H1 (cell line): ENCODE measurements around the gene NTNG2. TPM values are rescaled to one million over a fixed set of nuclear protein-coding genes. Genes with fewer than 3 reads are reported as not detected.

Source experiments
- CTCF ChIA-PET: fragments of 300-600 bp; sonication (Branson Sonifier 250); formaldehyde crosslinking; loops from one replicate; lab custom pipeline; 2021; ENCODE audit not compliant: partially characterized antibody; lab: Charles Lee
- POLR2A ChIA-PET: fragments of 300-600 bp; sonication (Branson Sonifier 250); formaldehyde crosslinking; loops from one replicate; lab custom pipeline; 2021; ENCODE audit warnings: inconsistent platforms; ENCODE audit not compliant: partially characterized antibody; lab: Charles Lee
- DNase-seq, 2 experiments: peaks; one replicate each; pipeline versions ENCODE4 v3.0.0 to v3.0.0-alpha.2; 2010 to 2022; ENCODE audit warnings: low spot score in 2 of 2, low read depth in 1 of 2, mixed read lengths in 1 of 2
- FAIRE-seq: peaks from 2 replicates; lab custom pipeline; 2011; peaks lifted over from hg19 to GRCh38; lab: Jason Lieb, UNC
- H2AFZ ChIP-seq: 2 replicates; pipeline ENCODE4 v1.8.1; 2012; ENCODE audit warnings: low read length, inconsistent platforms
- H2AK5ac ChIP-seq: 2 replicates; pipeline ENCODE4 v1.6.1; 2013; ENCODE audit warnings: low read depth, low read length
- H2BK120ac ChIP-seq: replicated peaks from 2 replicates; pipeline ENCODE3; 2013; ENCODE audit warnings: low read depth, low read length, inconsistent platforms
- H2BK12ac ChIP-seq: 2 replicates; pipeline ENCODE4 v1.6.1; 2013; ENCODE audit warnings: low read depth, low read length
- H2BK15ac ChIP-seq: 2 replicates; pipeline ENCODE4 v1.6.1; 2013; ENCODE audit warnings: low read length
- H2BK20ac ChIP-seq: 2 replicates; pipeline ENCODE4 v1.6.1; 2013; ENCODE audit warnings: low read length
- H2BK5ac ChIP-seq: 2 replicates; pipeline ENCODE4 v1.6.1; 2013; ENCODE audit warnings: low read depth, low read length
- H3K14ac ChIP-seq: 2 replicates; pipeline ENCODE4 v1.6.1; 2013; ENCODE audit warnings: inconsistent platforms; ENCODE audit not compliant: insufficient read length
- H3K18ac ChIP-seq: 2 replicates; pipeline ENCODE4 v1.6.1; 2013; ENCODE audit warnings: low read length; ENCODE audit errors: extremely low read depth
- H3K23ac ChIP-seq: 2 replicates; pipeline ENCODE4 v1.6.1; 2013; ENCODE audit warnings: inconsistent platforms; ENCODE audit not compliant: insufficient read length
- H3K23me2 ChIP-seq: 2 replicates; pipeline ENCODE4 v1.6.1; 2013; ENCODE audit warnings: low read depth, low read length
- H3K27ac ChIP-seq: 2 replicates; pipeline ENCODE4 v1.6.1; 2011; ENCODE audit warnings: low read depth, low read length, inconsistent platforms
- H3K27me3 ChIP-seq, 4 experiments: replicated peaks in 1 of 4; 1 replicate in 1 of 4; 2 replicates in 3 of 4; pipeline versions ENCODE4 v1.6.1 to v1.8.1; 2011 to 2013; ENCODE audit warnings: low read length in 3 of 4, mild to moderate bottlenecking in 3 of 4, inconsistent platforms in 2 of 4, mixed read lengths in 2 of 4, moderate library complexity in 1 of 4; ENCODE audit not compliant: control insufficient read depth in 3 of 4, insufficient read depth in 3 of 4; ENCODE audit errors: extremely low read depth in 1 of 4
- H3K36me3 ChIP-seq, 4 experiments: 2 replicates each; pipeline versions ENCODE4 v1.6.1 to v1.8.1; 2011 to 2013; ENCODE audit warnings: mild to moderate bottlenecking in 4 of 4, low read length in 3 of 4, moderate library complexity in 2 of 4, control low read depth in 1 of 4, inconsistent platforms in 1 of 4; ENCODE audit not compliant: insufficient read depth in 4 of 4, control insufficient read depth in 2 of 4
- H3K4ac ChIP-seq: replicated peaks from 2 replicates; pipeline ENCODE3; 2013; ENCODE audit warnings: low read length, low read depth, mixed read lengths, inconsistent platforms; ENCODE audit not compliant: insufficient read length
- H3K4me1 ChIP-seq, 4 experiments: replicated peaks in 1 of 4; 1 replicate in 1 of 4; 2 replicates in 3 of 4; pipeline versions ENCODE4 v1.6.1 to v1.8.1; 2011 to 2013; ENCODE audit warnings: low read length in 3 of 4, inconsistent platforms in 2 of 4, mixed read lengths in 1 of 4; ENCODE audit not compliant: insufficient read depth in 4 of 4, control insufficient read depth in 3 of 4
- H3K4me2 ChIP-seq, 2 experiments: 2 replicates each; pipeline versions ENCODE4 v1.6.1 to v1.8.1; 2011 to 2013; ENCODE audit warnings: low read depth in 2 of 2, low read length in 2 of 2, control low read depth in 1 of 2, inconsistent platforms in 1 of 2, mild to moderate bottlenecking in 1 of 2; ENCODE audit not compliant: insufficient read depth in 1 of 2
- H3K4me3 ChIP-seq, 4 experiments: fragments of 200-600, 300-600 bp in 1 of 4; sonication (generic), shearing (Covaris generic), sonication (Bioruptor Twin) in 1 of 4; 2 replicates each; pipeline versions ENCODE4 v1.5.1 to v1.8.1; 2011 to 2016; ENCODE audit warnings: low read length in 4 of 4, low read depth in 3 of 4, control low read depth in 2 of 4, inconsistent platforms in 2 of 4, mild to moderate bottlenecking in 2 of 4, mixed read lengths in 1 of 4, moderate library complexity in 1 of 4; ENCODE audit not compliant: insufficient read depth in 2 of 4; ENCODE audit errors: extremely low read depth in 1 of 4
- H3K56ac ChIP-seq: replicated peaks from 2 replicates; pipeline ENCODE3; 2013; ENCODE audit warnings: low read depth, mild to moderate bottlenecking, mixed read lengths, low read length, inconsistent platforms; ENCODE audit not compliant: insufficient read length
- H3K79me1 ChIP-seq: 2 replicates; pipeline ENCODE4 v1.6.1; 2013; ENCODE audit warnings: low read depth, low read length, control low read depth
- H3K79me2 ChIP-seq, 2 experiments: 2 replicates each; pipeline versions ENCODE4 v1.6.1 to v1.8.1; 2012 to 2013; ENCODE audit warnings: low read length in 2 of 2, mild to moderate bottlenecking in 2 of 2, inconsistent platforms in 1 of 2; ENCODE audit not compliant: insufficient read depth in 2 of 2, control insufficient read depth in 1 of 2
- H3K9ac ChIP-seq, 4 experiments: replicated peaks in 1 of 4; 1 replicate in 1 of 4; 2 replicates in 3 of 4; pipeline versions ENCODE4 v1.6.1 to v1.8.1; 2011 to 2013; ENCODE audit warnings: low read depth in 3 of 4, low read length in 3 of 4, control low read depth in 2 of 4, mild to moderate bottlenecking in 2 of 4, moderate library complexity in 2 of 4, inconsistent platforms in 1 of 4; ENCODE audit errors: extremely low read depth in 1 of 4
- H3K9me3 ChIP-seq, 2 experiments: 2 replicates each; pipeline versions ENCODE4 v1.6.1 to v1.8.1; 2012 to 2013; ENCODE audit warnings: mild to moderate bottlenecking in 2 of 2, moderate library complexity in 2 of 2, control low read depth in 1 of 2, inconsistent platforms in 1 of 2, low read depth in 1 of 2, low read length in 1 of 2, mixed read lengths in 1 of 2; ENCODE audit not compliant: insufficient read depth in 2 of 2
- H4K20me1 ChIP-seq, 2 experiments: replicated peaks in 1 of 2; 2 replicates each; pipeline versions ENCODE3 to v1.8.1; 2011 to 2013; ENCODE audit warnings: inconsistent platforms in 2 of 2, low read length in 2 of 2, mild to moderate bottlenecking in 1 of 2; ENCODE audit not compliant: insufficient read depth in 2 of 2, control insufficient read depth in 1 of 2
- H4K5ac ChIP-seq: 2 replicates; pipeline ENCODE4 v1.6.1; 2013; ENCODE audit warnings: low read length, low read depth, mixed read lengths, inconsistent platforms; ENCODE audit not compliant: insufficient read length
- H4K8ac ChIP-seq: 2 replicates; pipeline ENCODE4 v1.8.0; 2013; ENCODE audit warnings: mild to moderate bottlenecking, moderate library complexity, low read length, inconsistent platforms; ENCODE audit not compliant: insufficient read depth; ENCODE audit errors: extremely low read depth
- H4K91ac ChIP-seq: replicated peaks from 2 replicates; pipeline ENCODE3; 2013; ENCODE audit warnings: low read length, mixed read lengths, inconsistent platforms; ENCODE audit not compliant: insufficient read length
- WGBS, 2 experiments: shearing (Covaris generic) in 1 of 2; methylation state at CpG; one replicate each; pipeline versions ENCODE4 v1.1.6 to v1.1.7; 2013 to 2015; ENCODE audit warnings: low lambda C conversion rate in 2 of 2, mixed read lengths in 2 of 2, inconsistent platforms in 1 of 2, low coverage in 1 of 2, missing lambda C conversion rate in 1 of 2; ENCODE audit not compliant: insufficient replicate concordance in 2 of 2, insufficient coverage in 1 of 2, insufficient read length in 1 of 2; ENCODE audit errors: extremely low coverage in 1 of 2, missing lambda C conversion rate in 1 of 2; 5-methylcytosine and 5-hydroxymethylcytosine counted together
- polyA plus RNA-seq, 7 experiments: library from polyadenylated mRNA; depleted of rRNA in 3 of 7; stranded (reverse) in 5 of 7; unstranded in 2 of 7; fragments of >200 nt in 5 of 7; fragments of 200-250 nt in 2 of 7; gene quantifications; 1 replicate in 5 of 7; 2 replicates in 1 of 7; 4 replicates in 1 of 7; pipeline versions ENCODE4 v1.2.1 to v1.2.3, GENCODE V29; 2011 to 2013; ENCODE audit warnings: missing spikeins in 2 of 7, mixed read lengths in 2 of 7
- total RNA-seq: library from RNA; stranded (reverse); fragmentation: NEBNext Ultra II Directional; extraction: Animal tissue kit (Norgen Biotek cat#: 25700); gene quantifications from 2 replicates; pipeline ENCODE4 v1.2.1, GENCODE V29; 2021

Gene NTNG2
- total and polyA plus RNA-seq, 2 of the 8 experiments (the other 6 are each of a cell fraction or from before 2014, with no cell fraction given), result 1.4 to 1.5 TPM

- peak; percentile 48 for FAIRE-seq
- Histone ChIP-seq H3K79me2 (no peaks in the 10 kb centered on the region), H3K23ac (no peak overlapping the region), H4K91ac (peak overlapping the region; percentile 38), H3K14ac (no peak overlapping the region), H4K8ac (no peak overlapping the region), H2BK120ac (no peak overlapping the region), H3K23me2 (no peaks in the 10 kb centered on the region), H3K4ac (no peak overlapping the region), H3K18ac (no peak overlapping the region; the same call in 1 of the 2 replicates), H3K4me3 (peak overlapping the region in 1 of 4 experiments; percentile 44; a peak in 3 of 8 replicates), H2AFZ (no peak overlapping the region), H3K4me2 (peak overlapping the region; percentile 28 to 61), H3K27ac (peak overlapping the region; percentile 21; the same call in 1 of the 2 replicates), H4K5ac (no peak overlapping the region), H2BK12ac (0 out of 2 replicates have a peak overlapping the region, but pooled peaks have one; percentile 71), H3K27me3 (no peaks in the 10 kb centered on the region; a peak in 1 of 7 replicates), H3K36me3 (no peaks in the 10 kb centered on the region), H2BK20ac (peak overlapping the region; percentile 82; the same call in 1 of the 2 replicates), H2BK15ac (no peak overlapping the region), H3K56ac (no peak overlapping the region), H3K4me1 (peaks cover 20 to 28% (median 24%) of the 10 kb centered on the region in 4 experiments), H2BK5ac (peak overlapping the region; percentile 85; the same call in 1 of the 2 replicates), H3K79me1 (no peaks in the 10 kb centered on the region), H4K20me1 (no peaks in the 10 kb centered on the region), H2AK5ac (0 out of 2 replicates have a peak overlapping the region, but pooled peaks have one; percentile 16), H3K9me3 (no peaks in the 10 kb centered on the region), H3K9ac (no peak overlapping the region)
- 14% methylated on average over 7 of the region's 7 CpGs; no CpG with 5 or more reads in 1 of the 2 experiments for WGBS, 2 experiments
- POLR2A ChIA-PET, result interaction anchor here (0.5 to 2.3 kb wide), 3 partner anchors 11 to 60 kb away, joined by 4 to 10 read pairs (median 10); no protein-coding TSS in a partner anchor
- CTCF ChIA-PET, result interaction anchor here (0.7 to 2.4 kb wide), 10 partner anchors 10 to 322 kb away, joined by 3 to 11 read pairs (median 4); no protein-coding TSS in a partner anchor
- DNase-seq, result peak; percentile 29 to 60
Observed at GRCh38 chr9:132125361-132125760, 36.5 kb upstream of the NTNG2 start.
